Measurements from ENCODE around the gene RIMS4.

- TF ChIP-seq CTCF (IDR thresholded peaks at IDR 0.05; ENCODE audit: low read depth, low read length) (no peak), EZH2phosphoT487 (IDR thresholded peaks at IDR 0.05; ENCODE audit: low read depth) (no peak)
Measured at GRCh38 chr20:44748005-44748370, 62.4 kb downstream of the RIMS4 start.

Data from OCI-LY3 (cell line).